PC-3 (cell line): ENCODE measurements around the gene DLG2.
"Not testable (repeated sequence)": the region's sequence is repeated elsewhere in the genome, so short reads cannot be mapped to it uniquely, and the experiment has no call there.

Source experiments
- EZH2 ChIP-seq: fragments of 300-600 bp; sonication (generic); IDR thresholded peaks from one replicate; pipeline ENCODE4 v1.6.1; 2017; ENCODE audit warnings: antibody characterized with exemption, mild to moderate bottlenecking, low read length; ENCODE audit not compliant: unreplicated experiment
- EZH2phosphoT487 ChIP-seq: fragments of 300-600 bp; sonication (generic); IDR thresholded peaks from 2 replicates; pipeline ENCODE4 v1.6.1; 2018; ENCODE audit warnings: mild to moderate bottlenecking, antibody characterized with exemption, low read length, borderline replicate concordance
- TF ChIP-seq, protein P1 (sequence below): fragments of 300-600 bp; sonication (generic); conservative IDR thresholded peaks from 2 replicates; pipeline ENCODE4 v1.5.1; 2017; ENCODE audit warnings: antibody characterized with exemption, low read depth, mild to moderate bottlenecking, low read length

DNA sequence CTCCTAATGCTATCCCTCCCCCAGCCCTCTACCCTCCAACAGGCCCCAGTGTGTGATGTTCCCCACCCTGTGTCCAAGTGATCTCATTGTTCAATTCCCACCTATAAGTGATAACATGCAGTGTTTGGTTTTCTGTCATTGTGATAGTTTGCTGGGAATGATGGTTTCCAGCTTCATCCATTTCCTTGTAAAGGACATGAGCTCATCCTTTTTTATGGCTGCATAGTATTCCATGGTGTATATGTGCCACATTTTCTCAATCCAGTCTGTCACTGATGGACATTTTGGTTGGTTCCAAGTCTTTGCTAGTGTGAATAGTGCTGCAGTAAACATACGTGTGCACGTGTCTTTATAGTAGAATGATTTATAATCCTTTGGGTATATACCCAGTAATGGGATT, 277.6 kb downstream of the DLG2 start:
- TF ChIP-seq, protein P1, sequence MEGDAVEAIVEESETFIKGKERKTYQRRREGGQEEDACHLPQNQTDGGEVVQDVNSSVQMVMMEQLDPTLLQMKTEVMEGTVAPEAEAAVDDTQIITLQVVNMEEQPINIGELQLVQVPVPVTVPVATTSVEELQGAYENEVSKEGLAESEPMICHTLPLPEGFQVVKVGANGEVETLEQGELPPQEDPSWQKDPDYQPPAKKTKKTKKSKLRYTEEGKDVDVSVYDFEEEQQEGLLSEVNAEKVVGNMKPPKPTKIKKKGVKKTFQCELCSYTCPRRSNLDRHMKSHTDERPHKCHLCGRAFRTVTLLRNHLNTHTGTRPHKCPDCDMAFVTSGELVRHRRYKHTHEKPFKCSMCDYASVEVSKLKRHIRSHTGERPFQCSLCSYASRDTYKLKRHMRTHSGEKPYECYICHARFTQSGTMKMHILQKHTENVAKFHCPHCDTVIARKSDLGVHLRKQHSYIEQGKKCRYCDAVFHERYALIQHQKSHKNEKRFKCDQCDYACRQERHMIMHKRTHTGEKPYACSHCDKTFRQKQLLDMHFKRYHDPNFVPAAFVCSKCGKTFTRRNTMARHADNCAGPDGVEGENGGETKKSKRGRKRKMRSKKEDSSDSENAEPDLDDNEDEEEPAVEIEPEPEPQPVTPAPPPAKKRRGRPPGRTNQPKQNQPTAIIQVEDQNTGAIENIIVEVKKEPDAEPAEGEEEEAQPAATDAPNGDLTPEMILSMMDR: not testable (repeated sequence)
- not testable (repeated sequence) for TF ChIP-seq EZH2, EZH2phosphoT487
